Mesothelial cell of epicardium (in vitro differentiated cells): ENCODE data around the gene PLA2G4D. TPM values are rescaled to one million over a fixed set of nuclear protein-coding genes. Genes with fewer than 3 reads are reported as not detected.

Experiments used
- DNase-seq, 2 experiments: peaks; one replicate each; pipeline ENCODE4 v3.0.0; 2021; ENCODE audit warnings: low spot score in 2 of 2; ENCODE audit not compliant: unreplicated experiment in 2 of 2
- H3K27ac Mint-ChIP-seq: 2 replicates; pipeline ENCODE4 v1.8.0; 2021; ENCODE audit warnings: mixed read lengths
- H3K27me3 Mint-ChIP-seq: 2 replicates; pipeline ENCODE4 v1.8.0; 2021; ENCODE audit warnings: low read depth, mixed read lengths
- H3K36me3 Mint-ChIP-seq: 2 replicates; pipeline ENCODE4 v1.8.0; 2021; ENCODE audit warnings: mixed read lengths
- H3K4me1 Mint-ChIP-seq: 2 replicates; pipeline ENCODE4 v1.8.0; 2021; ENCODE audit warnings: mixed read lengths
- H3K4me3 Mint-ChIP-seq: 2 replicates; pipeline ENCODE4 v1.8.0; 2021; ENCODE audit warnings: mild to moderate bottlenecking, moderate library complexity, mixed read lengths
- H3K9me3 Mint-ChIP-seq: 2 replicates; pipeline ENCODE4 v1.8.0; 2021; ENCODE audit warnings: mixed read lengths
- total RNA-seq: library from RNA; stranded (reverse); gene quantifications from 3 replicates; pipeline ENCODE4 v1.2.1, GENCODE V29; 2021
- TF ChIP-seq, protein P1 (sequence below): fragments of 200-600 bp; sonication (generic); IDR thresholded peaks from one replicate; pipeline ENCODE4 v1.5.0; 2021; ENCODE audit warnings: antibody characterized with exemption; ENCODE audit not compliant: unreplicated experiment

PLA2G4D gene
- total RNA-seq, 1 donor from 2014 or later: not detected

DNA sequence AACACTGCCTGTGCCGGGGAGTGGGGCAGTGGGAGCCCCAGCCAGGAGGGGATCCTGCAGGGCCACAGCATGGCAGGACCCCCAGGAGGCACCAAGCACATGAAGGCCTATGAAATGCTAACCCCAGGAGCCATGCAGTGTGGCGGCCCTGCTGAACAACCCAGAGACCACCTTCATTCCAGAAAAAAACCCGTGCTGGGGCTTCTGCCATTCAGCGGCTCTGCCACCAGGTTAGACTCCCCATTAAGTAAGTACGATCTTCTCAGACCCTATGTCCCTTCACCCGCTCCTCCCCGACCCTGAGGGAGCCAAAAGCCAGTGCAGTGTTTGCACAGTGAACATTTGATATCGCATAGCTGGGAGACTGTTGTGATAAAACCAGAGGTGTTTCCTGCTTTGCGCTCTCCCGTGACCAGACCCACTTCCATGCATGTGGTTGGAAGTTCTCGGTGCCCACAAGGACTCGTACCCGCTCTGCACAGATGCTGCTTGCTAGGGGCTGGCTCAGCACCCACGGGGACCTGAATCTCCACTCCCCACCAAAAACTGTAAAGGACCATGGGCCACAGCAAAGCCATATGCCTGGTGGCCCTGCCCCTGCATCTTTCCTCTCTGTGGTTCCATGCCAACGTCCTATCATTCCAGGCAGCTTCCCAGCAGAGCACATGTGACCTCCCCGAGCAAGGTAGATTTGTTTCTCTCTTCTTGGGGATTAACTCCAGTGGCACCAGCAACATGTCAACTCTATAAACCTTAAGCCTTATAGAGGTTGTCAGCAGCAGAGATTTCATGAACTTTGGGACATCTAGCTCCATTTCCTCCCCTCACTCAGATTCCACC is 5.3 kb downstream of the PLA2G4D start:
- no peaks in the 10 kb centered on the region for H3K9me3 Mint-ChIP-seq

DNA sequence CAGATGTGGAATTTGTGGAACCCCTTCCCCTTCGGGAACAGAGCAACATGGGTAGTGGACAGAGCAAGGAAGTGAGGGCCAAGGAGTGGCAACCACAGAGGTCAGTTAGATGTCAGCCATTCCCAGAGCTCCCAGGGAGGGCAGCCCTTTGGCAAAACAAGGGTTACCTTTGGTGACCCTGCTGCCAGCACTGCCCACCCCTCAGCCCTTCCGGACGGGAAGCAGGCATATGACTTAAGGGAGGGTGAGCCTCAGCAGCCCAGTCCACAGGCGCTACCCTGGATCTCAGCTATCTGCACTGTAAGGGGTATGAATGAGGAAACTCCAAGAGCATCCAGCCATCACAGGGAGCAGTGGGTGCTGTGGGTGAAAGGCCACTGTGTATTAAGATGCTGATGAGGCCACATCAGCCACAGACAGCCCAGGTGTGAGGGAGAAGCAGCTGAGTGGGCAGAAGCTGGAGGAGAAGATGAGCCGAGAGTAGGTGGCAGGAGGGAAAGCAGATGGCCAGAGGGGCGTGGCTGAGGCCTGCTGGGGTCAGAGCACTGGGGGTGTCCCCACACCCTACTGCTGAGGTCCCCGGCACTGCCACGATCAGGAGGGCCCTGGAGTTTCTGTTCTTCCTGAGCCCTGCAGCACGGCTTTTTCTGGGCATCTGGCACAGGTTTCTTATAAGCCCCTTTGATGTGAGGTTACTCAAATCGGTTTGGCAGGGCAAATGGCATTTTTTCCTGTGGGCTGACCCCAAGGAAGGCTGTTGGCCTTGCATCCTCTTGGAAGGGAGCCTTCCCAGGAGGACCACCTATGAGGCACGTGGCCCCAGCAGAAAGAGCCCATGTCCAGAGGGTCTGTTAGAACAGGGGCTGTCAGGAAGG is 6.2 kb downstream of the PLA2G4D start:
- H3K9me3 Mint-ChIP-seq: no peaks in the 10 kb centered on the region
- H3K4me1 Mint-ChIP-seq: peaks cover 21% of the 10 kb centered on the region
- DNase-seq: no peak
- no peak overlapping the region for H3K27ac Mint-ChIP-seq
- H3K36me3 Mint-ChIP-seq: no peaks in the 10 kb centered on the region
- no peak overlapping the region for H3K4me3 Mint-ChIP-seq
- peaks cover 79% of the 10 kb centered on the region for H3K27me3 Mint-ChIP-seq
- TF ChIP-seq, protein P1, sequence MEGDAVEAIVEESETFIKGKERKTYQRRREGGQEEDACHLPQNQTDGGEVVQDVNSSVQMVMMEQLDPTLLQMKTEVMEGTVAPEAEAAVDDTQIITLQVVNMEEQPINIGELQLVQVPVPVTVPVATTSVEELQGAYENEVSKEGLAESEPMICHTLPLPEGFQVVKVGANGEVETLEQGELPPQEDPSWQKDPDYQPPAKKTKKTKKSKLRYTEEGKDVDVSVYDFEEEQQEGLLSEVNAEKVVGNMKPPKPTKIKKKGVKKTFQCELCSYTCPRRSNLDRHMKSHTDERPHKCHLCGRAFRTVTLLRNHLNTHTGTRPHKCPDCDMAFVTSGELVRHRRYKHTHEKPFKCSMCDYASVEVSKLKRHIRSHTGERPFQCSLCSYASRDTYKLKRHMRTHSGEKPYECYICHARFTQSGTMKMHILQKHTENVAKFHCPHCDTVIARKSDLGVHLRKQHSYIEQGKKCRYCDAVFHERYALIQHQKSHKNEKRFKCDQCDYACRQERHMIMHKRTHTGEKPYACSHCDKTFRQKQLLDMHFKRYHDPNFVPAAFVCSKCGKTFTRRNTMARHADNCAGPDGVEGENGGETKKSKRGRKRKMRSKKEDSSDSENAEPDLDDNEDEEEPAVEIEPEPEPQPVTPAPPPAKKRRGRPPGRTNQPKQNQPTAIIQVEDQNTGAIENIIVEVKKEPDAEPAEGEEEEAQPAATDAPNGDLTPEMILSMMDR: no peak

More for the DNA sequence above, 5.3 kb downstream of the PLA2G4D start:
- Mint-ChIP-seq H3K27ac (no peak overlapping the region), H3K4me1 (peaks cover 23% of the 10 kb centered on the region), H3K36me3 (no peaks in the 10 kb centered on the region), H3K27me3 (peaks cover 72% of the 10 kb centered on the region), H3K4me3 (no peak overlapping the region)
- TF ChIP-seq, protein P1: no peak
- no peak for DNase-seq

DNA sequence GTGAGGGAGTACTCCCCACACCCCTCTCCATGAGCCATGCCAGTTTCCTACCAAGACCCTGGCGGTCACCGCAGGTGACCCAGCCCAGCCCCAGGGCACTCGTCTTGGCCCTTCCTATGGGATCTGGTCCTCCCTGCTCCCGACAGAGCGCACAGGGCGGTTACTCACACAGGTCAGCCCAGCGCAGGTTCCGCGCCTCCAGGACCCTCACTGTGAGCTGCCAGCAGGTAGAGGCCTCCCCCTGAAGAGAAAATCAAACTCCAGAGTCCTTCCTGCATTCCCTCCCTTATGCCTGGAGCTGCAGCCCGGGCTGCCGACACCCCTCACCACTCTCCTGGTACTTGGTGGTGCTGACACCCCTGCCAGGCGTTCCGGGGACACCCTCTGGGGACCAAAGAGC is 6.9 kb downstream of the PLA2G4D start:
- Mint-ChIP-seq H3K36me3 (no peaks in the 10 kb centered on the region), H3K9me3 (no peaks in the 10 kb centered on the region), H3K4me3 (no peak overlapping the region), H3K27me3 (peaks cover 81% of the 10 kb centered on the region), H3K27ac (no peak overlapping the region), H3K4me1 (peaks cover 17% of the 10 kb centered on the region)
- TF ChIP-seq, protein P1: no peak
- no peak for DNase-seq

DNA sequence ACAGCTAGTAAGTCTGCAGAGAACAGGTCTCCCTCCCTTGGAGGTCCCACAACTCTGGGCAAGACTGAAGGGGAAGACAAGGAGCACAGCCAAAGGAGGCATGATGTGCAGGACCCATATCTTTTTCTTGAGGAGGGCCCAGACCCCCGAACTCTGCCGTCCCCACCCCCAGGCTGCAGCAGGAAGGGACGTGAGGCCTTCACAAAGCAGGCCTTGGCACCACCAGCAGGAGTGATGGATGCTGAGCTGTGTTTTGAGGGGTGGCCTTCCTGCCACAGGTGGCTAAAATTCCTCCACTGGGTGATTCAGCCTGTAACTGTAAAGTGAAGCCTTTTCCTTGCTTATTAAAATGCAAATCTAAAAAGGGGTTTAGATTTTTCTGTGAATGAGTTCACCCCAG is 8.6 kb downstream of the PLA2G4D start:
- no peak overlapping the region for H3K27ac Mint-ChIP-seq
- H3K4me1 Mint-ChIP-seq: peaks cover 8% of the 10 kb centered on the region
- TF ChIP-seq, protein P1: no peak
- no peak for DNase-seq
- H3K27me3 Mint-ChIP-seq: peaks cover 95% of the 10 kb centered on the region
- no peak overlapping the region for H3K4me3 Mint-ChIP-seq
- H3K36me3 Mint-ChIP-seq: no peaks in the 10 kb centered on the region
- H3K9me3 Mint-ChIP-seq: no peaks in the 10 kb centered on the region

DNA sequence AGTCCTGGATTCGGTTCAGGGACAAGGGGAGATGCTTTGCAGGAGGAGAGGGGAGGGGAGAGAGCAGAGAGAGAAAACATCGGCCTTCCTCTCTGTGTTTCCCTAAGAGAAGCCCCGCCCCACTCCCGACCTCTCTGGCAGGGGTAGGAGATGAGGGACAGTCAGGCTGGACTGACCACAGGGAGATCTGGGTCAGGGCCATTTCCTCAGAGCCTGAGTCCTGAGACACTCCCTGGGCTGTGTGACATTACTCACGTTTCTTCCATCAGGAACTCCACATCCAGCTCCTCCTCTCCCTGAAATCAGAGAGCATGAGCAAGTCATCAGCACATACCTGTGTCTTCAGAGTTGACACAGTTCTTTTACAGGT is 9.1 kb downstream of the PLA2G4D start:
- TF ChIP-seq, protein P1: no peak
- Mint-ChIP-seq H3K27ac (no peak overlapping the region), H3K4me1 (peaks cover 10% of the 10 kb centered on the region), H3K4me3 (no peak overlapping the region), H3K9me3 (no peaks in the 10 kb centered on the region), H3K36me3 (no peaks in the 10 kb centered on the region), H3K27me3 (peaks cover 95% of the 10 kb centered on the region)
- no peak for DNase-seq
